ENCODE measurements around the gene IDH2.

The IDH2 gene

DNA sequence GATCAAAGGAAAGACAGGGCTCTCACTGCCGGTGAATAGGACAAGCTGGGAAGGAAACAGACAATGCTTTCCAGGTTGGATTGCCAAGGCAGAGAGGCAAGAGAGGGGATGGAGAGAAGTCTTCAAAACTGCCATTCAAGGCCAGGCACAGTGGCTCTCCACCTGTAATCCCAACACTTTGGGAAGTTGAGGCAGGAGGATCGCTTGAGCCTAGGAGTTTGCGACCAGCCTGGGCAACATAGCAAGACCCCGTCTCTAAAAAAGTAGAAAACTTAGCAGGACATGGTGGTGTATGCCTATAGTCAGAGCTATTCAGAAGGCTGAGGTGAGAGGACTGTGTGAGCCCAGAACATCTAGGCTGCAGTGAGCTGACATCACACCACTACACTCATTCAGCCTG is 43.5 kb upstream of the IDH2 start:
- Histone ChIP-seq H3K4me2 (ENCODE audit: low read length) (no peak overlapping the region), H3K36me3 (ENCODE audit: control insufficient read depth, low read length) (no peaks in the 10 kb centered on the region), H3K4me3 (ENCODE audit: low read length) (no peak overlapping the region), H3K9me2 (replicated peaks; ENCODE audit: control insufficient read depth, low read length) (no peaks in the 10 kb centered on the region), H3K9me3 (ENCODE audit: control insufficient read depth, insufficient read depth, low read length) (no peaks in the 10 kb centered on the region), H3F3A (ENCODE audit: control insufficient read depth, insufficient read depth) (no peaks in the 10 kb centered on the region), H3K27ac (ENCODE audit: low read depth, low read length) (no peak overlapping the region), H3K4me1 (ENCODE audit: control insufficient read depth, low read length) (peaks cover 4% of the 10 kb centered on the region; the same call in 1 of the 2 replicates), H4K20me1 (ENCODE audit: control insufficient read depth, insufficient read depth, low read depth, low read length) (no peaks in the 10 kb centered on the region), H3K27me3 (ENCODE audit: control insufficient read depth, low read length) (peaks cover 10% of the 10 kb centered on the region), H3K79me2 (ENCODE audit: control insufficient read depth, low read length) (no peaks in the 10 kb centered on the region)
- TF ChIP-seq EZH2phosphoT487 (IDR thresholded peaks at IDR 0.05; ENCODE audit: borderline replicate concordance, low read length): no peak
- TF ChIP-seq, protein P1, sequence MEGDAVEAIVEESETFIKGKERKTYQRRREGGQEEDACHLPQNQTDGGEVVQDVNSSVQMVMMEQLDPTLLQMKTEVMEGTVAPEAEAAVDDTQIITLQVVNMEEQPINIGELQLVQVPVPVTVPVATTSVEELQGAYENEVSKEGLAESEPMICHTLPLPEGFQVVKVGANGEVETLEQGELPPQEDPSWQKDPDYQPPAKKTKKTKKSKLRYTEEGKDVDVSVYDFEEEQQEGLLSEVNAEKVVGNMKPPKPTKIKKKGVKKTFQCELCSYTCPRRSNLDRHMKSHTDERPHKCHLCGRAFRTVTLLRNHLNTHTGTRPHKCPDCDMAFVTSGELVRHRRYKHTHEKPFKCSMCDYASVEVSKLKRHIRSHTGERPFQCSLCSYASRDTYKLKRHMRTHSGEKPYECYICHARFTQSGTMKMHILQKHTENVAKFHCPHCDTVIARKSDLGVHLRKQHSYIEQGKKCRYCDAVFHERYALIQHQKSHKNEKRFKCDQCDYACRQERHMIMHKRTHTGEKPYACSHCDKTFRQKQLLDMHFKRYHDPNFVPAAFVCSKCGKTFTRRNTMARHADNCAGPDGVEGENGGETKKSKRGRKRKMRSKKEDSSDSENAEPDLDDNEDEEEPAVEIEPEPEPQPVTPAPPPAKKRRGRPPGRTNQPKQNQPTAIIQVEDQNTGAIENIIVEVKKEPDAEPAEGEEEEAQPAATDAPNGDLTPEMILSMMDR (IDR thresholded peaks at IDR 0.05; ENCODE audit: low read depth, low read length, poor library complexity, severe bottlenecking): no peak

DNA sequence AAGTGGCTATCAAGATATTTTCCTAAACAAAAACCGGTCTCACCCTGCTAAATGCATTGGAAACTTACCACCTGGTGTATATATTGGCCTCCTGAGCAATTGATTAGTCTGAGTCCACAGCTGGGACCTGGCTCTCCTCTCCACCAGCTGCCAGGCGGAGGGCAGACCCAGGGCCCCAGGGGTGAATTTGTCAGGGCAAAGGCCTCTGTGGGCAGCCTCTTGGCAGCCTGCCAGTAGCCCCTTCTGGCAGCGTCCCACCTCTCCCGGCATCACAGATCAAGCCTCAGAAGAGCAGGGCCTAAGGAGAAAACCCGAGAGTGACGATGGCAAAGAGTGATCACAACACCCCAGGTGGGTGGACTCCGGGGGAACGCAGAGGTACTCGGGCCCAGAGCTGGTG is 43.0 kb upstream of the IDH2 start:
- TF ChIP-seq EZH2phosphoT487 (IDR thresholded peaks at IDR 0.05; ENCODE audit: borderline replicate concordance, low read length): no peak
- TF ChIP-seq, protein P1 (IDR thresholded peaks at IDR 0.05; ENCODE audit: low read depth, low read length, poor library complexity, severe bottlenecking): no peak
- Histone ChIP-seq H3F3A (ENCODE audit: control insufficient read depth, insufficient read depth) (no peaks in the 10 kb centered on the region), H3K9me2 (replicated peaks; ENCODE audit: control insufficient read depth, low read length) (no peaks in the 10 kb centered on the region), H3K4me1 (ENCODE audit: control insufficient read depth, low read length) (peaks cover 4% of the 10 kb centered on the region; the same call in 1 of the 2 replicates), H3K9me3 (ENCODE audit: control insufficient read depth, insufficient read depth, low read length) (no peaks in the 10 kb centered on the region), H3K4me2 (ENCODE audit: low read length) (no peak overlapping the region), H3K27me3 (ENCODE audit: control insufficient read depth, low read length) (peaks cover 10% of the 10 kb centered on the region), H3K4me3 (ENCODE audit: low read length) (no peak overlapping the region), H3K27ac (ENCODE audit: low read depth, low read length) (no peak overlapping the region), H3K36me3 (ENCODE audit: control insufficient read depth, low read length) (no peaks in the 10 kb centered on the region), H3K79me2 (ENCODE audit: control insufficient read depth, low read length) (no peaks in the 10 kb centered on the region), H4K20me1 (ENCODE audit: control insufficient read depth, insufficient read depth, low read depth, low read length) (no peaks in the 10 kb centered on the region)

DNA sequence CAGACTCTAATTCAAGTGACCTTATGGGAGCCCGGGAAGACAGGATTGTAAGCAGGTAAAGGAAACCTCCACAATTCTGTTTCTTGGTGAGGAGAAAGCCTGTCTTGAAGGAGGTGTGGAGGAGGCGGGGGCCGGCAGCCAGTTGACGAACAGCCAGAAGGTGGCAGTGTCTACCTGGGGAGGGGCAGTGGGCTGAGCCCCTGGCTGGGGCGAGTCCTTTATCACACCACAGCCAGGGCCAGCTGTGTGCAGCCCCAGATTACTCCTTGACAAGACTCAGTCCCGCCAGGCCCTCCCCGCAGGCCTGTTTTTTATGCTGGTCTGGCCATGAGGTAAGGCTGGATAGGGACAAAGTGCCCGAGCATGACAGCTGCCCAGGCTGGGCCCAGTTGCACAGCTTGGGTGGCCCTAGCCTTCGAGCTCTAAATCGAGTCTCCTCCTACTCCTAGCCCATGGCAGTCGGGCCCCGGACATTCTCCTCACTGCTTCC is 40.9 kb upstream of the IDH2 start:
- Histone ChIP-seq H3K4me3 (ENCODE audit: low read length) (no peak overlapping the region), H3K79me2 (ENCODE audit: control insufficient read depth, low read length) (no peaks in the 10 kb centered on the region), H3K4me2 (ENCODE audit: low read length) (no peak overlapping the region), H4K20me1 (ENCODE audit: control insufficient read depth, insufficient read depth, low read depth, low read length) (no peaks in the 10 kb centered on the region), H3F3A (ENCODE audit: control insufficient read depth, insufficient read depth) (no peaks in the 10 kb centered on the region), H3K36me3 (ENCODE audit: control insufficient read depth, low read length) (no peaks in the 10 kb centered on the region), H3K27ac (ENCODE audit: low read depth, low read length) (no peak overlapping the region), H3K4me1 (ENCODE audit: control insufficient read depth, low read length) (peaks cover 4% of the 10 kb centered on the region; the same call in 1 of the 2 replicates), H3K27me3 (ENCODE audit: control insufficient read depth, low read length) (peaks cover 10% of the 10 kb centered on the region), H3K9me2 (replicated peaks; ENCODE audit: control insufficient read depth, low read length) (no peaks in the 10 kb centered on the region), H3K9me3 (ENCODE audit: control insufficient read depth, insufficient read depth, low read length) (no peaks in the 10 kb centered on the region)
- no peak for TF ChIP-seq EZH2phosphoT487 (IDR thresholded peaks at IDR 0.05; ENCODE audit: borderline replicate concordance, low read length)
- TF ChIP-seq, protein P1 (IDR thresholded peaks at IDR 0.05; ENCODE audit: low read depth, low read length, poor library complexity, severe bottlenecking): peak; percentile 93
